ENCODE results near the gene ANTXRL. TPM values are rescaled to one million over a fixed set of nuclear protein-coding genes. Genes with fewer than 3 reads are reported as not detected.
A peak's percentile ranks its signal among the peaks of the same experiment; 100 is the strongest.
"Not testable (repeated sequence)": the region's sequence is repeated elsewhere in the genome, so short reads cannot be mapped to it uniquely, and the experiment has no call there.

The ANTXRL gene
- total RNA-seq, 1 donor from 2014 or later: not detected

GRCh38 chr10:46254007-46254383 lies 32.8 kb upstream of the ANTXRL start:
- no peak overlapping the region for H3K4me3 ChIP-seq
- DNase-seq: no peak
- no peaks in the 10 kb centered on the region for H3K9me3 ChIP-seq (replicated peaks)
- no peaks in the 10 kb centered on the region for H3K27me3 ChIP-seq (ENCODE audit: low read depth)
- TF ChIP-seq CTCF (IDR thresholded peaks at IDR 0.05; ENCODE audit: borderline replicate concordance): no peak
- peaks cover 14% of the 10 kb centered on the region for H3K4me1 ChIP-seq
- H3K36me3 ChIP-seq: no peaks in the 10 kb centered on the region
- H3K27ac ChIP-seq (replicated peaks): no peak overlapping the region
- intact Hi-C loops (cut with micrococcal nuclease): no loop called here

- intact Hi-C loops (cut with micrococcal nuclease): no loop called here
- no peaks in the 10 kb centered on the region for H3K9me3 ChIP-seq (replicated peaks)
- no peak for DNase-seq
- peaks cover 14% of the 10 kb centered on the region for H3K4me1 ChIP-seq
- no peaks in the 10 kb centered on the region for H3K36me3 ChIP-seq
- no peak overlapping the region for H3K27ac ChIP-seq (replicated peaks)
- no peak overlapping the region for H3K4me3 ChIP-seq
- TF ChIP-seq CTCF (IDR thresholded peaks at IDR 0.05; ENCODE audit: borderline replicate concordance): no peak
- H3K27me3 ChIP-seq (ENCODE audit: low read depth): no peaks in the 10 kb centered on the region
Measured at GRCh38 chr10:46254467-46254866, 32.3 kb upstream of the ANTXRL start.

GRCh38 chr10:46255210-46255609 lies 31.6 kb upstream of the ANTXRL start:
- intact Hi-C loops (cut with micrococcal nuclease); H3K4me3 ChIP-seq; H3K27ac ChIP-seq (replicated peaks); H3K36me3 ChIP-seq; H3K9me3 ChIP-seq (replicated peaks); DNase-seq; H3K27me3 ChIP-seq (ENCODE audit: low read depth): not testable (repeated sequence)
- H3K4me1 ChIP-seq: peaks cover 14% of the 10 kb centered on the region

- peak; percentile 62 for TF ChIP-seq CTCF (IDR thresholded peaks at IDR 0.05; ENCODE audit: borderline replicate concordance)
- no peaks in the 10 kb centered on the region for H3K27me3 ChIP-seq (ENCODE audit: low read depth)
- H3K4me1 ChIP-seq: peaks cover 14% of the 10 kb centered on the region
- no peaks in the 10 kb centered on the region for H3K36me3 ChIP-seq
- no peaks in the 10 kb centered on the region for H3K9me3 ChIP-seq (replicated peaks)
- peak overlapping the region; percentile 36 for H3K27ac ChIP-seq (replicated peaks)
- H3K4me3 ChIP-seq: no peak overlapping the region
- intact Hi-C loops (cut with micrococcal nuclease): no loop called here
- DNase-seq: peak; percentile 78
Measured at GRCh38 chr10:46255801-46256747, 30.7 kb upstream of the ANTXRL start.

- TF ChIP-seq CTCF (IDR thresholded peaks at IDR 0.05; ENCODE audit: borderline replicate concordance): no peak
- peaks cover 14% of the 10 kb centered on the region for H3K4me1 ChIP-seq
Measured at GRCh38 chr10:46257099-46257498, 29.7 kb upstream of the ANTXRL start.

GRCh38 chr10:46262906-46263560 lies 23.8 kb upstream of the ANTXRL start:
- intact Hi-C loops (cut with micrococcal nuclease); H3K36me3 ChIP-seq; H3K9me3 ChIP-seq (replicated peaks); H3K27me3 ChIP-seq (ENCODE audit: low read depth); H3K27ac ChIP-seq (replicated peaks); H3K4me3 ChIP-seq; DNase-seq; H3K4me1 ChIP-seq: not testable (repeated sequence)

More at GRCh38 chr10:46257099-46257498, 29.7 kb upstream of the ANTXRL start:
- Histone ChIP-seq H3K27me3 (ENCODE audit: low read depth) (no peaks in the 10 kb centered on the region), H3K4me3 (no peak overlapping the region), H3K27ac (replicated peaks) (no peak overlapping the region), H3K36me3 (no peaks in the 10 kb centered on the region), H3K9me3 (replicated peaks) (no peaks in the 10 kb centered on the region)
- DNase-seq: no peak
- intact Hi-C loops (cut with micrococcal nuclease): no loop called here

Data from left ventricle myocardium inferior (tissue), 1 donor.